Effector memory CD4-positive, alpha-beta T cell (primary cell): ENCODE measurements around the gene EOLA2.

ENCODE experiments used
- DNase-seq, 3 donors: peaks; one replicate each; pipeline ENCODE4 v3.0.0-alpha.2; 2020
- H3K27ac ChIP-seq: 2 replicates; pipeline ENCODE4 v1.7.0; 2013; ENCODE audit warnings: mild to moderate bottlenecking, low read length, moderate library complexity; ENCODE audit not compliant: insufficient read depth, poor library complexity, severe bottlenecking
- H3K27me3 ChIP-seq: replicated peaks from 2 replicates; pipeline ENCODE4 v1.7.0; 2013; ENCODE audit warnings: mild to moderate bottlenecking, low read length; ENCODE audit not compliant: insufficient read depth, control insufficient read depth, poor library complexity, severe bottlenecking
- H3K36me3 ChIP-seq: 2 replicates; pipeline ENCODE4 v1.7.0; 2013; ENCODE audit warnings: mild to moderate bottlenecking, low read length, moderate library complexity; ENCODE audit not compliant: control insufficient read depth, insufficient read depth
- H3K4me1 ChIP-seq: 2 replicates; pipeline ENCODE4 v1.7.0; 2013; ENCODE audit warnings: low read length, mild to moderate bottlenecking; ENCODE audit not compliant: control insufficient read depth, insufficient read depth, poor library complexity, severe bottlenecking
- H3K4me3 ChIP-seq: 2 replicates; pipeline ENCODE4 v1.7.0; 2013; ENCODE audit warnings: low read length, low read depth, mild to moderate bottlenecking; ENCODE audit not compliant: insufficient read depth, poor library complexity, severe bottlenecking
- H3K9me3 ChIP-seq: 2 replicates; pipeline ENCODE4 v1.7.0; 2013; ENCODE audit warnings: mild to moderate bottlenecking, low read length, moderate library complexity; ENCODE audit not compliant: control insufficient read depth
- total RNA-seq, 3 donors: gene quantifications; one replicate each; lab custom pipeline; 2026; lab: John Stamatoyannopoulos, UW

The EOLA2 gene
- total RNA-seq, result 25.4 to 27.9 (median 26.8) reads per million in 3 donors

GRCh38 chrX:149938427-149938880 is at the start of gene EOLA2:
Gene EOLA2, minus strand, starts transcription at chrX:149938491. Its CDS starts 4,617 bp downstream, at chrX:149933874.
- Histone ChIP-seq H3K27me3 (no peaks in the 10 kb centered on the region), H3K36me3 (no peaks in the 10 kb centered on the region), H3K27ac (peak within 1 kb of the TSS; percentile 86), H3K9me3 (no peaks in the 10 kb centered on the region), H3K4me3 (peak within 1 kb of the TSS; percentile 68), H3K4me1 (peaks cover 6% of the 10 kb centered on the region)
- DNase-seq, result peak; percentile 89 to 91 (median 89)

- Histone ChIP-seq H3K27me3 (no peaks in the 10 kb centered on the region), H3K4me3 (no peak overlapping the region), H3K4me1 (no peaks in the 10 kb centered on the region), H3K27ac (no peak overlapping the region), H3K9me3 (no peaks in the 10 kb centered on the region), H3K36me3 (no peaks in the 10 kb centered on the region)
- no peak for DNase-seq
Observed at GRCh38 chrX:149987613-149988012, 49.3 kb upstream of the EOLA2 start.

GRCh38 chrX:149984411-149984810 is 46.1 kb upstream of the EOLA2 start:
- Histone ChIP-seq H3K4me3 (no peak overlapping the region), H3K27ac (no peak overlapping the region), H3K4me1 (no peaks in the 10 kb centered on the region), H3K27me3 (no peaks in the 10 kb centered on the region), H3K9me3 (no peaks in the 10 kb centered on the region), H3K36me3 (no peaks in the 10 kb centered on the region)
- no peak for DNase-seq

- DNase-seq, result no peak
- H3K4me3 ChIP-seq, result no peak overlapping the region
- H3K9me3 ChIP-seq, result no peaks in the 10 kb centered on the region
- no peaks in the 10 kb centered on the region for H3K27me3 ChIP-seq
- H3K27ac ChIP-seq, result no peak overlapping the region
- H3K36me3 ChIP-seq, result no peaks in the 10 kb centered on the region
- no peaks in the 10 kb centered on the region for H3K4me1 ChIP-seq
Observed at GRCh38 chrX:149982310-149982709, 44.0 kb upstream of the EOLA2 start.

GRCh38 chrX:149979126-149979644 is 40.9 kb upstream of the EOLA2 start:
- Histone ChIP-seq H3K27me3 (no peaks in the 10 kb centered on the region), H3K4me3 (no peak overlapping the region), H3K36me3 (no peaks in the 10 kb centered on the region), H3K27ac (no peak overlapping the region), H3K4me1 (no peaks in the 10 kb centered on the region), H3K9me3 (no peaks in the 10 kb centered on the region)
- no peak for DNase-seq

- DNase-seq, result no peak
- H3K9me3 ChIP-seq, result no peaks in the 10 kb centered on the region
- no peaks in the 10 kb centered on the region for H3K4me1 ChIP-seq
- no peak overlapping the region for H3K27ac ChIP-seq
- H3K27me3 ChIP-seq, result no peaks in the 10 kb centered on the region
- peaks cover 3% of the 10 kb centered on the region for H3K36me3 ChIP-seq
- H3K4me3 ChIP-seq, result no peak overlapping the region
Observed at GRCh38 chrX:149962859-149963757, 24.8 kb upstream of the EOLA2 start.

- Histone ChIP-seq H3K27me3 (no peaks in the 10 kb centered on the region), H3K36me3 (peaks cover 3% of the 10 kb centered on the region), H3K4me3 (no peak overlapping the region), H3K4me1 (no peaks in the 10 kb centered on the region), H3K9me3 (no peaks in the 10 kb centered on the region), H3K27ac (no peak overlapping the region)
- no peak for DNase-seq
Observed at GRCh38 chrX:149962010-149962409, 23.7 kb upstream of the EOLA2 start.

GRCh38 chrX:149961572-149961971 is 23.3 kb upstream of the EOLA2 start:
- H3K4me3 ChIP-seq, result no peak overlapping the region
- H3K9me3 ChIP-seq, result no peaks in the 10 kb centered on the region
- H3K27ac ChIP-seq, result no peak overlapping the region
- H3K4me1 ChIP-seq, result no peaks in the 10 kb centered on the region
- H3K27me3 ChIP-seq, result no peaks in the 10 kb centered on the region
- peaks cover 3% of the 10 kb centered on the region for H3K36me3 ChIP-seq
- DNase-seq, result no peak

GRCh38 chrX:149950681-149951080 is 12.4 kb upstream of the EOLA2 start:
- H3K4me1 ChIP-seq, result no peaks in the 10 kb centered on the region
- H3K9me3 ChIP-seq, result no peaks in the 10 kb centered on the region
- no peak overlapping the region for H3K27ac ChIP-seq
- H3K27me3 ChIP-seq, result no peaks in the 10 kb centered on the region
- H3K4me3 ChIP-seq, result no peak overlapping the region
- no peak for DNase-seq
- no peaks in the 10 kb centered on the region for H3K36me3 ChIP-seq

GRCh38 chrX:149949743-149950436 is 11.6 kb upstream of the EOLA2 start:
- Histone ChIP-seq H3K27me3 (no peaks in the 10 kb centered on the region), H3K9me3 (no peaks in the 10 kb centered on the region), H3K27ac (no peak overlapping the region), H3K36me3 (no peaks in the 10 kb centered on the region), H3K4me3 (no peak overlapping the region), H3K4me1 (no peaks in the 10 kb centered on the region)
- DNase-seq, result no peak
